Natural killer cell (primary cell): ENCODE measurements around the gene BICDL1. TPM values are rescaled to one million over a fixed set of nuclear protein-coding genes. Genes with fewer than 3 reads are reported as not detected.

Experiments used
- ATAC-seq, 3 donors: fragments of 150-1000 bp in 2 of 3; fragments of 200-7000 bp in 1 of 3; cut with Tn5 transposase; 1 replicate in 1 of 3; 2 replicates in 2 of 3; pipeline ENCODE4 v1.10.0; 2021; ENCODE audit warnings: mild to moderate bottlenecking in 2 of 3, moderate library complexity in 2 of 3
- DNase-seq, 2 donors: peaks; one replicate each; pipeline versions ENCODE4 v3.0.0 to v3.0.0-alpha.2; 2013 to 2021; ENCODE audit warnings: mixed read lengths in 1 of 2
- H3K27ac ChIP-seq: one replicate; pipeline ENCODE4 v1.5.1; 2013; ENCODE audit warnings: mild to moderate bottlenecking, low read length
- H3K27me3 ChIP-seq: one replicate; pipeline ENCODE4 v1.6.1; 2013; ENCODE audit warnings: low read length; ENCODE audit not compliant: control insufficient read depth, insufficient read depth
- H3K36me3 ChIP-seq: one replicate; pipeline ENCODE4 v1.6.1; 2013; ENCODE audit warnings: low read length; ENCODE audit not compliant: control insufficient read depth, insufficient read depth
- H3K4me1 ChIP-seq: one replicate; pipeline ENCODE4 v1.6.1; 2013; ENCODE audit warnings: low read length; ENCODE audit not compliant: control insufficient read depth, insufficient read depth
- H3K4me3 ChIP-seq: one replicate; pipeline ENCODE4 v1.5.1; 2013; ENCODE audit warnings: low read length
- H3K9me3 ChIP-seq: one replicate; pipeline ENCODE4 v1.6.1; 2013; ENCODE audit warnings: low read length; ENCODE audit not compliant: control insufficient read depth, insufficient read depth
- H3K27ac Mint-ChIP-seq, 2 donors: one replicate each; pipeline ENCODE4 v1.8.0; 2022; ENCODE audit warnings: mild to moderate bottlenecking in 2 of 2, mixed read lengths in 2 of 2, moderate library complexity in 1 of 2
- H3K27me3 Mint-ChIP-seq, 2 donors: one replicate each; pipeline ENCODE4 v1.8.0; 2022; ENCODE audit warnings: low read depth in 2 of 2, mixed read lengths in 2 of 2
- H3K36me3 Mint-ChIP-seq: one replicate; pipeline ENCODE4 v1.8.0; 2022; ENCODE audit warnings: mixed read lengths
- H3K4me1 Mint-ChIP-seq, 2 donors: one replicate each; pipeline ENCODE4 v1.8.0; 2022; ENCODE audit warnings: mixed read lengths in 2 of 2
- H3K4me3 Mint-ChIP-seq: one replicate; pipeline ENCODE4 v1.8.0; 2022; ENCODE audit warnings: mild to moderate bottlenecking, moderate library complexity, mixed read lengths
- H3K9me3 Mint-ChIP-seq, 2 donors: one replicate each; pipeline ENCODE4 v1.8.0; 2022; ENCODE audit warnings: mixed read lengths in 2 of 2
- CTCF ChIP-seq: fragments of 200-600 bp; IDR thresholded peaks from one replicate; pipeline ENCODE4 v1.8.0; 2022; ENCODE audit warnings: antibody characterized with exemption
- WGBS: methylation state at CpG from one replicate; pipeline ENCODE4 v1.1.7; 2013; ENCODE audit warnings: missing lambda C conversion rate; ENCODE audit not compliant: insufficient coverage; 5-methylcytosine and 5-hydroxymethylcytosine counted together
- intact Hi-C: fragments of 100-400 bp; cut with micrococcal nuclease; formaldehyde crosslinking; loops from one replicate; pipeline ENCODE4 v1.14.2; 2022
- total RNA-seq, 4 donors: library from RNA; stranded (reverse); fragments of 120-200 nt in 1 of 4; gene quantifications; one replicate each; pipeline versions ENCODE4 v1.2.3 to v1.2.4, GENCODE V29; 2013 to 2022

BICDL1 gene
- 10 to 100 TPM; 29.3 to 37.1 (median 34.3) TPM for total RNA-seq
- 26.6 TPM for total RNA-seq (2013)

GRCh38 chr12:119988472-119989360 is at the start of gene BICDL1:
BICDL1 (plus strand) TSS chr12:119989236; CDS start chr12:119989869, 633 bp downstream.
- intact Hi-C loops = loop anchor here (1.0 to 2.0 kb wide), 2 partner anchors 26 to 99 kb away; no protein-coding TSS in a partner anchor
- H3K4me3 ChIP-seq = peak within 1 kb of the TSS; percentile 43
- H3K27ac Mint-ChIP-seq = peak within 1 kb of the TSS; percentile 68 to 83
- peak within 1 kb of the TSS; percentile 64 for H3K27ac ChIP-seq
- H3K9me3 Mint-ChIP-seq = no peaks in the 10 kb centered on the region
- peak; percentile 79 to 100 for DNase-seq
- H3K27me3 ChIP-seq = no peaks in the 10 kb centered on the region
- no peaks in the 10 kb centered on the region for H3K9me3 ChIP-seq
- H3K4me1 ChIP-seq = peaks cover 18% of the 10 kb centered on the region
- H3K36me3 ChIP-seq = no peaks in the 10 kb centered on the region
- TF ChIP-seq CTCF = no peak
- H3K36me3 Mint-ChIP-seq = no peaks in the 10 kb centered on the region
- peaks cover 2 to 4% of the 10 kb centered on the region in 2 donors for H3K27me3 Mint-ChIP-seq
- under 1% methylated on average over 94 of the region's 94 CpGs for WGBS
- H3K4me1 Mint-ChIP-seq = peaks cover 6 to 15% of the 10 kb centered on the region in 2 donors
- H3K4me3 Mint-ChIP-seq = peak within 1 kb of the TSS; percentile 86
- ATAC-seq = peak; percentile 75 to 90 (median 77)

- TF ChIP-seq CTCF = no peak
- Mint-ChIP-seq H3K4me3 (no peak overlapping the region), H3K9me3 (no peaks in the 10 kb centered on the region), H3K27me3 (peaks cover 3 to 7% of the 10 kb centered on the region in 2 donors), H3K27ac (no peak overlapping the region), H3K36me3 (no peaks in the 10 kb centered on the region), H3K4me1 (no peaks in the 10 kb centered on the region)
- Histone ChIP-seq H3K4me1 (no peaks in the 10 kb centered on the region), H3K27me3 (no peaks in the 10 kb centered on the region), H3K36me3 (no peaks in the 10 kb centered on the region), H3K27ac (no peak overlapping the region), H3K4me3 (no peak overlapping the region), H3K9me3 (no peaks in the 10 kb centered on the region)
- DNase-seq (no peak), ATAC-seq (no peak)
- 71% methylated on average over 5 of the region's 5 CpGs for WGBS
- intact Hi-C loops = no loop called here
Observed at GRCh38 chr12:119940897-119941296, 48.1 kb upstream of the BICDL1 start.

- WGBS = 86% methylated on average over 7 of the region's 7 CpGs
- no peak for DNase-seq
- intact Hi-C loops = no loop called here
Observed at GRCh38 chr12:119942386-119942785, 46.6 kb upstream of the BICDL1 start.

More at GRCh38 chr12:119942386-119942785, 46.6 kb upstream of the BICDL1 start:
- Histone ChIP-seq H3K27ac (no peak overlapping the region), H3K9me3 (no peaks in the 10 kb centered on the region), H3K36me3 (no peaks in the 10 kb centered on the region), H3K27me3 (no peaks in the 10 kb centered on the region), H3K4me1 (no peaks in the 10 kb centered on the region), H3K4me3 (no peak overlapping the region)
- no peaks in the 10 kb centered on the region for H3K36me3 Mint-ChIP-seq
- no peak overlapping the region for H3K4me3 Mint-ChIP-seq
- H3K27me3 Mint-ChIP-seq = peaks cover under 1 to 3% of the 10 kb centered on the region in 2 donors
- no peak for TF ChIP-seq CTCF
- ATAC-seq = no peak
- no peaks in the 10 kb centered on the region for H3K9me3 Mint-ChIP-seq
- H3K27ac Mint-ChIP-seq = no peak overlapping the region
- no peaks in the 10 kb centered on the region for H3K4me1 Mint-ChIP-seq
